ENCODE measurements around the gene BRD2. TPM values are rescaled to one million over a fixed set of nuclear protein-coding genes. Genes with fewer than 3 reads are reported as not detected.

BRD2 gene
- total RNA-seq, 1 donor from 2014 or later, result 234 TPM

- no peak overlapping the region for H3K4me3 ChIP-seq (ENCODE audit: insufficient read depth, low read depth, low read length)
- H3K27me3 Mint-ChIP-seq (ENCODE audit: low read depth, unreplicated experiment), result peaks cover 24% of the 10 kb centered on the region
Observed at GRCh38 chr6:32935551-32936238, 32.7 kb upstream of the BRD2 start.

DNA sequence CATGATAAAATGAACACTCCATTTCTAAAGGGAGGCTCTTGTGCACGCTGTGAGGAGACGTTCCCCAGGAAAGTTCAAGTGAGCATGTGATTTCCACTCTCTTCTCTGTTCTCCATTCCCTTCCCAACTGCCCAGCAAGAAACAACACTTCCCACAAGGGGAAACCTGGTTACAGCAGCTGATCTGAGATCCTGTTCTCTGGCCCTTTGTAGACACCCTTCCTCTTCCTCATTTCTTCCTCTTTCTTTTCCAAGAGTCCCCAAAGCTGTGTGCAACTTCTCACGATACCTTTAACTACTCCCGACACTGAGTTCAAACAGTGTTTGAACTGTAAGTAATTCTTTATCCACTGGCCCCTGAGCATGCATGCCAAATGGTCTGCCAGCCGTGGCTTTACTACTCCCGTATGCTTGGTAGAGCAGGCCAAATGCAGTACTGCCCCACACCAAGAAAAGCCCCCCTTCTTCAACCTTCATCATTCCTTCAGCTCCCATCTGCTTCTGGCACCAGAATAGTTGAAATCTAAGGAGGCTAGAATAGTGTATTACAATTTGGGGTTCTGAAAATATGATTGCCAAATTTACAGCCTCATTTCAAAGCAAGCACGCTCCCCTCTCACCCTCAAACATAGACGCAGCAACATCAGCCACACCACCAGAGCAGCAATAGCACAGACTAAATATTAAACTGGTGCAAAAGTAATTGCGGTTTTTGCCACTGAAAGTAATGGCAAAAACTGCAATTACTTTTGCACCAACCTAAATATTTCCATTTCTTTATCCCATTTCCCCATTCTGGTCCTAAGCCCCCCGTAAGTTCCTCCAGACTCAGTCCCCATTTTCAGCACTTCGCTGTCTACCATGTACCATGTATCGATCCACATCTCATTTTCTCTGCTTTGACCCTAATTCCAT lies 31.9 kb upstream of the BRD2 start:
- no peaks in the 10 kb centered on the region for H3K9me3 ChIP-seq (ENCODE audit: insufficient read depth, low read depth, low read length)
- H3K27ac ChIP-seq (ENCODE audit: low read depth, low read length), result no peak overlapping the region
- H3K36me3 ChIP-seq (ENCODE audit: insufficient read depth, low read length), result no peaks in the 10 kb centered on the region
- H3K4me1 ChIP-seq (ENCODE audit: insufficient read depth, low read length), result no peaks in the 10 kb centered on the region
- H4K20me1 ChIP-seq (ENCODE audit: insufficient read depth, low read length), result no peaks in the 10 kb centered on the region
- Mint-ChIP-seq H3K9me3 (ENCODE audit: unreplicated experiment) (peaks cover 1% of the 10 kb centered on the region), H3K36me3 (ENCODE audit: low read depth, unreplicated experiment) (no peaks in the 10 kb centered on the region), H3K4me3 (ENCODE audit: unreplicated experiment) (no peak overlapping the region), H3K4me1 (ENCODE audit: low read depth, unreplicated experiment) (no peaks in the 10 kb centered on the region), H3K27ac (ENCODE audit: unreplicated experiment) (no peak overlapping the region), H3K27me3 (ENCODE audit: low read depth, unreplicated experiment) (peaks cover 22% of the 10 kb centered on the region)
- H3K79me2 ChIP-seq (ENCODE audit: insufficient read depth, low read length), result no peaks in the 10 kb centered on the region
- DNase-seq (ENCODE audit: low read depth), result no peak
- no peak overlapping the region for H3K4me3 ChIP-seq (ENCODE audit: insufficient read depth, low read depth, low read length)
- no peak overlapping the region for H3K4me2 ChIP-seq (ENCODE audit: low read length)
- peaks cover 58% of the 10 kb centered on the region for H3K27me3 ChIP-seq (ENCODE audit: insufficient read depth, low read length)
- TF ChIP-seq CTCF (IDR thresholded peaks at IDR 0.05; ENCODE audit: insufficient read depth, low read depth, low read length) (no peak), EZH2 (IDR thresholded peaks at IDR 0.05; ENCODE audit: insufficient read depth, low read length) (no peak)
- no peak overlapping the region for H3K9ac ChIP-seq (ENCODE audit: low read length)
- no peak overlapping the region for H2AFZ ChIP-seq (ENCODE audit: low read depth, low read length)
- no peak for FAIRE-seq

More at GRCh38 chr6:32935551-32936238, 32.7 kb upstream of the BRD2 start:
- Histone ChIP-seq H3K4me1 (ENCODE audit: insufficient read depth, low read length) (no peaks in the 10 kb centered on the region), H3K79me2 (ENCODE audit: insufficient read depth, low read length) (no peaks in the 10 kb centered on the region), H3K36me3 (ENCODE audit: insufficient read depth, low read length) (no peaks in the 10 kb centered on the region), H3K9me3 (ENCODE audit: insufficient read depth, low read depth, low read length) (no peaks in the 10 kb centered on the region), H2AFZ (ENCODE audit: low read depth, low read length) (no peak overlapping the region), H3K27me3 (ENCODE audit: insufficient read depth, low read length) (peaks cover 60% of the 10 kb centered on the region), H4K20me1 (ENCODE audit: insufficient read depth, low read length) (no peaks in the 10 kb centered on the region), H3K27ac (ENCODE audit: low read depth, low read length) (no peak overlapping the region), H3K4me2 (ENCODE audit: low read length) (no peak overlapping the region), H3K9ac (ENCODE audit: low read length) (no peak overlapping the region)
- Mint-ChIP-seq H3K4me1 (ENCODE audit: low read depth, unreplicated experiment) (no peaks in the 10 kb centered on the region), H3K27ac (ENCODE audit: unreplicated experiment) (no peak overlapping the region), H3K9me3 (ENCODE audit: unreplicated experiment) (peaks cover 1% of the 10 kb centered on the region), H3K4me3 (ENCODE audit: unreplicated experiment) (no peak overlapping the region), H3K36me3 (ENCODE audit: low read depth, unreplicated experiment) (no peaks in the 10 kb centered on the region)
- DNase-seq (ENCODE audit: low read depth) (no peak), FAIRE-seq (no peak)
- TF ChIP-seq EZH2 (IDR thresholded peaks at IDR 0.05; ENCODE audit: insufficient read depth, low read length), result no peak
- TF ChIP-seq CTCF (IDR thresholded peaks at IDR 0.05; ENCODE audit: insufficient read depth, low read depth, low read length), result no peak

Measured in astrocyte (in vitro differentiated cells and primary cell).